ENCODE results near the gene KAZN.

KAZN gene

GRCh38 chr1:15157524-15158399 is 559.3 kb downstream of the KAZN start:
- no peak for DNase-seq

DNA sequence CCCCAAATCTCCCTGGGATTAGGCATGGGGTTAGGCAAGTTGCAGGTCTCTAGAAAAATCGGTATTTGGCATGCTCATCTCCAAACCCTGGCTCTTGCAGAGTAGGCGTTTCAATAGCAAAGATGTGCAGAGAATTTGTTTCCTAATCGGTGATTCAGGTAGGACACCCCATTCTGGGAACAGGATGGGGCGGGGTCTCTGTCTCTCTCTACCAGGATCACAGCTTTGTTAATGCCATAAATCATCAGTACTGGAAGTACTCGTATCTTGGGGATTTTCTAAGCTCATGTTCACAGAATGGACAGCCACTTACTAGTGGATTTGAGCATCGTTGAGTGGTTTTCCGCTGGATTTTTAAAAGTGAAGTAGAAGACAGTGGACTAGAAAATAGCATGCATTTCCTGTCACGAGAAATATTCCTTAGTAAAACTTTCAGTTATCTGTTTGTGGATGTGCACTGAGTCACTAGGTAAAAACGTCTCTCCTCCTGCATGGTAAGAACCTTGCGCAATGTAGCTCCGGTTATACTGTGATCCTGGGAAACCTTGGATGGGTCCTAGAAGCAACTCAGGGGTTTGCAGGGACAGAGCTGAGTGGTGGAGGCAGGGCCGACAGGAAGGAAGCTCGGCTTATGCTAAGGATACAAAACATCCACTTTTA is 560.2 kb downstream of the KAZN start:
- no peak for DNase-seq

DNA sequence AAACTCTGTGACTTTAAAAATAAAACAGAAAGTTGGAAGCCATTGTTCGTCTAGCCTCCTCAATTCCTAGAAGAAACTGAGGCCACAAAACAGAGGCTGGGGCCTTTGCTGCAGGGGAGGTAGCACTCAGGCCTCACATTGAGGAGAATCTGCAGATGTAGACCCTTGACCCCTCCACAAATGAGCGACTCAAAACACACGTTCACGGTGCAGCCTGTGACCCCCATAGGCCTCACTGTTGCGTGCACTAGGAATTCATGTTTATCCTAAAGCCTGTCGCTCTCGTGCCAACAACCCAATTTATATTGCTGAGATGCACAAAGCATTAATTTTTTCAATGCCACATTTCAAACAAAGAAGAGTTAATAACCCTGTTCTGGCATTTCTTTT is 560.7 kb downstream of the KAZN start:
- DNase-seq = no peak

DNA sequence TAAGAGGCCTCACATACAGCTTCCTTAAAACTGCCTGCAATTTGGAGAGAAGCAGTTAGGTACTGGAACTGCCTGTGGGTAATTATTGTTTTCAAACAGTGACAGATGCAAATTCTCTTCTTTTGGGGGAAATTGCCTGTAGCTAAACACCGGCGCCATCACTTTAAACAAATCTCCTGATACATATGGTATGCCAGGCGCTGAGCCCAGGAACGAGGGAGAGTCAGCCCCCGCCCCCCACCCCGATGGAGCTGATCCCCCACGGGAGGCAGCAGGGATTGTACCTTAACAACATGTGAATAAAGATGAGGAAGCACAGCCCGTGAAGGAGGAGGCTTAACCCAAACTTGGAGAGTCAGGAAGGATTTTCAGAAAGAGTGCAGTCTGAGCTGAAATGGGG is 562.1 kb downstream of the KAZN start:
- no peak for DNase-seq

- DNase-seq = no peak
Observed at GRCh38 chr1:15167386-15167785, 568.9 kb downstream of the KAZN start.

Data from activated CD8-positive, alpha-beta memory T cell treated with anti-CD3 and anti-CD28 coated beads for 24 hours (primary cell).